Measurements from ENCODE around the gene CAMK1G.

The CAMK1G gene

GRCh38 chr1:209583408-209583807 lies at the start of gene CAMK1G:
Gene CAMK1G (plus strand): TSS chr1:209583714. CDS start chr1:209594984, 11,270 bp downstream.
- FAIRE-seq: no peak

GRCh38 chr1:209534496-209535250 lies 48.8 kb upstream of the CAMK1G start:
- no peak for FAIRE-seq

GRCh38 chr1:209536843-209537242 lies 46.7 kb upstream of the CAMK1G start:
- no peak for FAIRE-seq

- no peak for FAIRE-seq
Observed at GRCh38 chr1:209537336-209538114, 46.0 kb upstream of the CAMK1G start.

- no peak for FAIRE-seq
Observed at GRCh38 chr1:209539576-209539975, 43.9 kb upstream of the CAMK1G start.

GRCh38 chr1:209542585-209542984 lies 40.9 kb upstream of the CAMK1G start:
- no peak for FAIRE-seq

GRCh38 chr1:209544098-209544497 lies 39.4 kb upstream of the CAMK1G start:
- FAIRE-seq: no peak

- no peak for FAIRE-seq
Observed at GRCh38 chr1:209545423-209545822, 38.1 kb upstream of the CAMK1G start.

- no peak for FAIRE-seq
Observed at GRCh38 chr1:209546390-209547085, 37.0 kb upstream of the CAMK1G start.

GRCh38 chr1:209547626-209548025 lies 35.9 kb upstream of the CAMK1G start:
- no peak for FAIRE-seq

- FAIRE-seq: no peak
Observed at GRCh38 chr1:209549443-209550205, 33.9 kb upstream of the CAMK1G start.

GRCh38 chr1:209550519-209550918 lies 33.0 kb upstream of the CAMK1G start:
- FAIRE-seq: no peak

- FAIRE-seq: no peak
Observed at GRCh38 chr1:209552406-209553264, 30.9 kb upstream of the CAMK1G start.

- FAIRE-seq: no peak
Observed at GRCh38 chr1:209554761-209555611, 28.5 kb upstream of the CAMK1G start.

GRCh38 chr1:209556162-209556690 lies 27.3 kb upstream of the CAMK1G start:
- no peak for FAIRE-seq

- FAIRE-seq: no peak
Observed at GRCh38 chr1:209557221-209557620, 26.3 kb upstream of the CAMK1G start.

- no peak for FAIRE-seq
Observed at GRCh38 chr1:209560529-209560928, 23.0 kb upstream of the CAMK1G start.

- no peak for FAIRE-seq
Observed at GRCh38 chr1:209560952-209561351, 22.6 kb upstream of the CAMK1G start.

- FAIRE-seq: no peak
Observed at GRCh38 chr1:209561532-209561931, 22.0 kb upstream of the CAMK1G start.

- FAIRE-seq: no peak
Observed at GRCh38 chr1:209564849-209565248, 18.7 kb upstream of the CAMK1G start.

All from G401.6 (cell line).